ENCODE results near the gene NTN1.

DNA sequence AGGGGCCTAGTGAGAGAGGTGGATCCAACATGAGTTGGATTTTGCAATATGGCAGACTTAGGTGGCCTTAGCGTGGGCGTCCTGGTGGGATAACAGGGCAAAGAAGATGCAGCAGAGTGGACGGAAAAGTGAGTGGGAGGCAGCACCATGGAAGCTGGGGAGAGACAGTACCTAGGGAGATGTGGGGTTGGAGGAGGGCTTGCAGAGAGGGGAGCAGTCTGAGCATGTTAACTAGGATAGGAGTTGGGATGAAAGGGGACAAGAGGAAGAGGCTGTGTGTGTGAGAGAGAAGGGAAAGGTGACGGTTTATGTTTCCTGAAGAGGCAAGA lies 120.1 kb downstream of the NTN1 start:
- no peak for TF ChIP-seq ZNF274 (IDR thresholded peaks at IDR 0.05; ENCODE audit: low read depth, low read length)
- TF ChIP-seq, protein P1, sequence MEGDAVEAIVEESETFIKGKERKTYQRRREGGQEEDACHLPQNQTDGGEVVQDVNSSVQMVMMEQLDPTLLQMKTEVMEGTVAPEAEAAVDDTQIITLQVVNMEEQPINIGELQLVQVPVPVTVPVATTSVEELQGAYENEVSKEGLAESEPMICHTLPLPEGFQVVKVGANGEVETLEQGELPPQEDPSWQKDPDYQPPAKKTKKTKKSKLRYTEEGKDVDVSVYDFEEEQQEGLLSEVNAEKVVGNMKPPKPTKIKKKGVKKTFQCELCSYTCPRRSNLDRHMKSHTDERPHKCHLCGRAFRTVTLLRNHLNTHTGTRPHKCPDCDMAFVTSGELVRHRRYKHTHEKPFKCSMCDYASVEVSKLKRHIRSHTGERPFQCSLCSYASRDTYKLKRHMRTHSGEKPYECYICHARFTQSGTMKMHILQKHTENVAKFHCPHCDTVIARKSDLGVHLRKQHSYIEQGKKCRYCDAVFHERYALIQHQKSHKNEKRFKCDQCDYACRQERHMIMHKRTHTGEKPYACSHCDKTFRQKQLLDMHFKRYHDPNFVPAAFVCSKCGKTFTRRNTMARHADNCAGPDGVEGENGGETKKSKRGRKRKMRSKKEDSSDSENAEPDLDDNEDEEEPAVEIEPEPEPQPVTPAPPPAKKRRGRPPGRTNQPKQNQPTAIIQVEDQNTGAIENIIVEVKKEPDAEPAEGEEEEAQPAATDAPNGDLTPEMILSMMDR (IDR thresholded peaks at IDR 0.05 in 2 of 3, conservative IDR thresholded peaks at IDR 0.05 in 1 of 3; ENCODE audit: borderline replicate concordance in 1 of 3, insufficient read depth in 1 of 3, low read depth in 2 of 3, low read length in 2 of 3), result no peak

Data from HCT116 (cell line).